Measurements from ENCODE around the gene LRRC39. TPM values are rescaled to one million over a fixed set of nuclear protein-coding genes. Genes with fewer than 3 reads are reported as not detected.

LRRC39 gene
- total RNA-seq (under 1 TPM; 0.53 TPM), polyA plus RNA-seq (not detected)

DNA sequence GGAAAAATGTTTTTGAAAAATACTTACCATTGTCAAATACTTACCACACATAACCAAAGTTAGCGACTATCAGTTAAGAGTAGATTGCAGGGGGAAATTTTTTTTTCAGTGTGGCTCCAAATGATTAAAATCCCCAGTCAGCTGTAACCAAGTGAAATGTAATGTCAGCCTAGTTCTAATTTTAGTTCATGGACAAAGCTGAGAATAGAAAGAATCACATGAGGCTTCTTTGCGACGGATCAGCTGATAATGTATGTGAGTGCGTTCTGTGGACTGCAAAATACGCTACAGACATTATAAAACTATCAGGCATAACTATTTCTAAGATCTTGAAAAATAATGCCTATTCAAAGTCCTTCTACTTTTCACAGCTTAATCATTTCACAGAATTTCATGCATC lies at the start of gene LRRC39:
Gene LRRC39, minus strand, starts transcription at position 166 of the 400 bp plus-strand sequence. CDS start 9,740 bp downstream, outside the sequence.
- Histone ChIP-seq H3K4me3 (ENCODE audit: low read length) (no peak within 1 kb of the TSS), H3K27ac (ENCODE audit: low read depth, low read length) (no peak within 1 kb of the TSS), H3K9me3 (ENCODE audit: low read length) (no peaks in the 10 kb centered on the region), H3K36me3 (ENCODE audit: insufficient read depth, low read length) (no peaks in the 10 kb centered on the region), H3K4me1 (ENCODE audit: insufficient read depth, low read length) (no peaks in the 10 kb centered on the region), H3K27me3 (ENCODE audit: insufficient read depth, low read length, poor library complexity, severe bottlenecking) (no peaks in the 10 kb centered on the region)
- DNase-seq, result no peak
- peaks cover 0 to 1% of the 10 kb centered on the region in 2 donors for H3K27me3 Mint-ChIP-seq
- no peaks in the 10 kb centered on the region for H3K9me3 Mint-ChIP-seq
- no peak within 1 kb of the TSS for H3K4me3 Mint-ChIP-seq
- H3K4me1 Mint-ChIP-seq, result no peaks in the 10 kb centered on the region
- CTCF ChIA-PET, result no interaction called here
- peak within 1 kb of the TSS in 2 of 8 donors; percentile 18 to 73 for H3K27ac Mint-ChIP-seq
- peaks cover 0 to 9% (median 0%) of the 10 kb centered on the region in 3 donors for H3K36me3 Mint-ChIP-seq
- POLR2A ChIA-PET, result no interaction called here

DNA sequence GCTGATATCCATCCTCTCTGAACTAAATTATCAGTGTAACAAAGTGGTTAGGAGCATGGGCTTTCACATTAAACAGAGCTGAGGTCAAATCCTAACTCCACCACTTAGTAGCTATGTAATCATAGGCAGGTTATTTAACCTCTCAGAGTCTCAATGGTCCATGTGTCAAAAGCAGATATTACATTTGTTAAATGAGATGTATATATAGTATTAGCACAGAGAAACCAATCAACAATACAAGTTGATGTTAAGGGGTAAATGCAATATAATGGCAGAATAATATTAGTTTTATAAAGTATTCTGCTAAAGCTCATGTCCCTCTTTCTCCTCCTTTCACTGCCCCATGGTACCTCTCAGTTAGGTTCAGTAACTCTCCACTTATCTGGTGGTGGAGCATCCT lies 44.4 kb upstream of the LRRC39 start:
- Mint-ChIP-seq H3K27ac (peak overlapping the region in 1 of 8 donors; percentile 25), H3K36me3 (peaks cover 12 to 41% (median 14%) of the 10 kb centered on the region in 3 donors), H3K4me1 (peaks cover 5 to 18% (median 15%) of the 10 kb centered on the region in 3 donors), H3K27me3 (no peaks in the 10 kb centered on the region), H3K4me3 (no peak overlapping the region), H3K9me3 (no peaks in the 10 kb centered on the region)
- H3K27me3 ChIP-seq (ENCODE audit: insufficient read depth, low read length, poor library complexity, severe bottlenecking), result no peaks in the 10 kb centered on the region
- no peaks in the 10 kb centered on the region for H3K9me3 ChIP-seq (ENCODE audit: low read length)
- POLR2A ChIA-PET, result no interaction called here
- no peaks in the 10 kb centered on the region for H3K4me1 ChIP-seq (ENCODE audit: insufficient read depth, low read length)
- CTCF ChIA-PET, result interaction anchor here (0.9 to 1.2 kb wide), 3 partner anchors 10 to 15 kb away, joined by 3 read pairs; no protein-coding TSS in a partner anchor
- H3K4me3 ChIP-seq (ENCODE audit: low read length), result no peak overlapping the region
- no peak for DNase-seq
- H3K27ac ChIP-seq (ENCODE audit: low read depth, low read length), result no peak overlapping the region
- no peaks in the 10 kb centered on the region for H3K36me3 ChIP-seq (ENCODE audit: insufficient read depth, low read length)

DNA sequence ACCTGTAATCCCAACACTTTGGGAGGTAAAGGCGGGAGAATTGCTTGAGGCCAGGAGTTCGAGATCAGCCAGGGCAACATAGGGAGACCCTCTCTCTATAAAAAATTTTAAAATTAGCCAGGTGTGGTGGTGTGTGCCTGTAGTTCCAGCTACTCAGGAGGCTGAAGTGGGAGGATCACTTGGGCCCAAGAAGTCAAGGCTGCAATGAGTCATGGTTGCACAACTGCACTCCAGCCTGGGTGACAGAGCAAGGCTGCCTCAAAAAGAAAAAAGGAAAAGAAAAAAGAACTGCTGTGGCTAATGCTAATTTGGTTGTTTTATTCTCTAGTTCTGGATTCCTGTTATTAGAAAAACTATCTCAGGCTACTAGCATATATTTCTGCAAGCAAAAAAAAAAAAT lies 41.8 kb upstream of the LRRC39 start:
- POLR2A ChIA-PET, result no interaction called here
- Histone ChIP-seq H3K4me1 (ENCODE audit: insufficient read depth, low read length) (no peaks in the 10 kb centered on the region), H3K9me3 (ENCODE audit: low read length) (no peaks in the 10 kb centered on the region), H3K36me3 (ENCODE audit: insufficient read depth, low read length) (no peaks in the 10 kb centered on the region), H3K27ac (ENCODE audit: low read depth, low read length) (no peak overlapping the region), H3K27me3 (ENCODE audit: insufficient read depth, low read length, poor library complexity, severe bottlenecking) (no peaks in the 10 kb centered on the region), H3K4me3 (ENCODE audit: low read length) (no peak overlapping the region)
- Mint-ChIP-seq H3K4me1 (peaks cover 5 to 18% (median 15%) of the 10 kb centered on the region in 3 donors), H3K27me3 (no peaks in the 10 kb centered on the region), H3K9me3 (no peaks in the 10 kb centered on the region), H3K4me3 (peak overlapping the region in 1 of 7 donors; percentile 3), H3K27ac (peak overlapping the region in 6 of 8 donors; percentile 40 to 81 (median 64)), H3K36me3 (peaks cover 12 to 49% (median 16%) of the 10 kb centered on the region in 3 donors)
- CTCF ChIA-PET, result no interaction called here
- DNase-seq, result no peak

DNA sequence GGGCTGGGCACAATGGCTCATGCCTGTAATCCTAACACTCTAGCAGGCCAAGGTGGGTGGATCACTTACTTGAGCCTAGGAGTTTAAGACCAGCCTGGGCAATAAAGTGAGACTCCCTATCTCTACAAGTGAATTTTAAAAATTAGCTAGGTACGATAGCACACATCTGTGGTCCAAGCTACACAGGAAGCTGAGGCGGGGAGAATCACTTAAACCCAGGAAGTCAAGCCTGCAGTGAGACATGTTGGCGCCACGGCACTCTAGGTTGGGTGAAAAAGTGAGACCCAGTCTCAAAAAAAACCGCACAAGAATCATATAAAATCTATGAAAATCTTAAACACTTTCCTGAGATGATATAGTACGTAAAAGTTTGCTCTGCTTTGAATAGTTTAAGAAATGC lies 41.4 kb upstream of the LRRC39 start:
- Mint-ChIP-seq H3K27ac (peak overlapping the region in 6 of 8 donors; percentile 40 to 81 (median 64)), H3K9me3 (no peaks in the 10 kb centered on the region), H3K36me3 (peaks cover 12 to 53% (median 18%) of the 10 kb centered on the region in 3 donors), H3K4me3 (peak overlapping the region in 2 of 7 donors; percentile 3 to 28), H3K4me1 (peaks cover 5 to 18% (median 15%) of the 10 kb centered on the region in 3 donors), H3K27me3 (no peaks in the 10 kb centered on the region)
- Histone ChIP-seq H3K36me3 (ENCODE audit: insufficient read depth, low read length) (peaks cover 2% of the 10 kb centered on the region), H3K9me3 (ENCODE audit: low read length) (no peaks in the 10 kb centered on the region), H3K4me1 (ENCODE audit: insufficient read depth, low read length) (no peaks in the 10 kb centered on the region), H3K27ac (ENCODE audit: low read depth, low read length) (no peak overlapping the region), H3K4me3 (ENCODE audit: low read length) (no peak overlapping the region), H3K27me3 (ENCODE audit: insufficient read depth, low read length, poor library complexity, severe bottlenecking) (no peaks in the 10 kb centered on the region)
- POLR2A ChIA-PET, result interaction anchor here (0.8 kb wide), 1 partner anchor 241 kb away, joined by 6 read pairs; no protein-coding TSS in a partner anchor
- no peak for DNase-seq
- CTCF ChIA-PET, result no interaction called here

DNA sequence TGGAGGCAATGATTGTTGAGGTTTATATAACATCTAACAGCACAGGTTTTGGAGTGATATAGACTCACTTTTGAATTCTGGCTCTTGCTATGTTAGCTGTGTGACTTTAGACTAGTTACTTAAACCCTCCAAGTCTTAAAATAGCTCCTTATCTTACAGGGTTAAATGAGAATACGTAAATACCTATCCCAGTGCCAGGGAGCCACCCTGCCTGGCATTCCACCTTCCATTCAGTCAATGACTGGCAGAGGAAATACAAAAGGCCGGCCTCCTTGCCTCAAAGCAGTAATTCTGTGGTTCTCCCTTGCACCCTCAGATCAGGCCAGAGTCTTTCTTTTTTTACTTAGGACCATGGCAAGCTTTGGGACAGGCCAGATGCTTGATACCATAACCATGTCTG lies 39.8 kb upstream of the LRRC39 start:
- H3K27me3 Mint-ChIP-seq, result no peaks in the 10 kb centered on the region
- DNase-seq, result no peak

DNA sequence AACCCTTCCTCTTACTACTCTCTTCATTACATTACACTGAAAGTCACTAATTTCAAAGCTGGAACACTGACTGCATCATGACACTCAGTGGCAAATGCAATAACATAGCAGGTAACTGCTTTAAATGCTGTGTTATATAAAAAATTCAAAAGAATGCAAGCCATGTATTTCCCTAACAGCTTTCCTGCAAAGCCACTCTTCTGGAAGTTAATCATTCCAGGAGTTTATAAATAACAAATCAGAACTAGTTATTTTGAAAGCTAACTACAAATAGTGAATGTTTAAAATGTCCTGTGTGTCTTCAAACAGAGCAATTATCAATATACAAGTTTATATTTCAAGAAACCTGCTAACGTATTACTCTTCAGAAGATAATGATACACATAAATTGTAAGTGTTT lies 37.0 kb upstream of the LRRC39 start:
- Mint-ChIP-seq H3K27me3 (no peaks in the 10 kb centered on the region), H3K4me1 (peaks cover 5 to 9% (median 7%) of the 10 kb centered on the region in 3 donors), H3K36me3 (peaks cover 16 to 75% (median 20%) of the 10 kb centered on the region in 3 donors), H3K27ac (no peak overlapping the region), H3K4me3 (no peak overlapping the region), H3K9me3 (no peaks in the 10 kb centered on the region)
- no peak for DNase-seq
- ChIA-PET CTCF (no interaction called here), POLR2A (no interaction called here)
- H3K27ac ChIP-seq (ENCODE audit: low read depth, low read length), result no peak overlapping the region
- H3K4me1 ChIP-seq (ENCODE audit: insufficient read depth, low read length), result no peaks in the 10 kb centered on the region
- H3K9me3 ChIP-seq (ENCODE audit: low read length), result no peaks in the 10 kb centered on the region
- no peak overlapping the region for H3K4me3 ChIP-seq (ENCODE audit: low read length)
- no peaks in the 10 kb centered on the region for H3K27me3 ChIP-seq (ENCODE audit: insufficient read depth, low read length, poor library complexity, severe bottlenecking)
- H3K36me3 ChIP-seq (ENCODE audit: insufficient read depth, low read length), result peaks cover 16% of the 10 kb centered on the region

More for the DNA sequence above, 39.8 kb upstream of the LRRC39 start:
- Mint-ChIP-seq H3K36me3 (peaks cover 12 to 61% (median 17%) of the 10 kb centered on the region in 3 donors), H3K27ac (peak overlapping the region in 1 of 8 donors; percentile 29), H3K9me3 (no peaks in the 10 kb centered on the region), H3K4me1 (peaks cover 5 to 17% (median 15%) of the 10 kb centered on the region in 3 donors), H3K4me3 (no peak overlapping the region)
- H3K9me3 ChIP-seq (ENCODE audit: low read length), result no peaks in the 10 kb centered on the region
- POLR2A ChIA-PET, result no interaction called here
- CTCF ChIA-PET, result no interaction called here
- no peak overlapping the region for H3K27ac ChIP-seq (ENCODE audit: low read depth, low read length)
- H3K4me3 ChIP-seq (ENCODE audit: low read length), result no peak overlapping the region
- H3K27me3 ChIP-seq (ENCODE audit: insufficient read depth, low read length, poor library complexity, severe bottlenecking), result no peaks in the 10 kb centered on the region
- H3K4me1 ChIP-seq (ENCODE audit: insufficient read depth, low read length), result no peaks in the 10 kb centered on the region
- H3K36me3 ChIP-seq (ENCODE audit: insufficient read depth, low read length), result peaks cover 10% of the 10 kb centered on the region

DNA sequence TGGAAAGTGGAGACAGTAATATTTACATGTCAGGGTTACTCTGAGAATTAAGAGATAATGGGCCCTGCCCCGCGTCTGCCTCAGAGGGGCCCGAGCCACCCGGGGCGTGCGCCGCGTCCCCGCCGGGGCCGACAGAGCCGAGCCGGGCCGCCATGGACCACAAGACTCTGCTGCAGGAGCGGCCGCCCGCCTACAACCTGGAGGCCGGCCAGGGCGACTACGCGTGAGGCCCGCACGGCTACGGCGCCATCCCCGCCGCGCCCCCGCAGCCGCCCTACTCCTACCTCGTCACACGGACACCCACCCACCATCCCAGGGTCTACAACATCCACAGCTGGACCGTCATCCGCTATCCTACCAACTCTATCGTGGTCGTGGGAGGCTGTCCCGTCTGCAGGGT lies 35.1 kb upstream of the LRRC39 start:
- H3K36me3 ChIP-seq (ENCODE audit: insufficient read depth, low read length), result peaks cover 16% of the 10 kb centered on the region
- H3K4me3 Mint-ChIP-seq, result no peak overlapping the region
- H3K4me3 ChIP-seq (ENCODE audit: low read length), result no peak overlapping the region
- no peaks in the 10 kb centered on the region for H3K9me3 Mint-ChIP-seq
- H3K36me3 Mint-ChIP-seq, result peaks cover 9 to 75% (median 22%) of the 10 kb centered on the region in 3 donors
- H3K27ac ChIP-seq (ENCODE audit: low read depth, low read length), result no peak overlapping the region
- ChIA-PET CTCF (interaction anchor here (1.7 kb wide), 1 partner anchor 13 kb away, joined by 4 read pairs; no protein-coding TSS in a partner anchor), POLR2A (no interaction called here)
- no peaks in the 10 kb centered on the region for H3K27me3 Mint-ChIP-seq
- no peaks in the 10 kb centered on the region for H3K9me3 ChIP-seq (ENCODE audit: low read length)
- H3K27me3 ChIP-seq (ENCODE audit: insufficient read depth, low read length, poor library complexity, severe bottlenecking), result no peaks in the 10 kb centered on the region
- DNase-seq, result no peak
- H3K4me1 Mint-ChIP-seq, result no peaks in the 10 kb centered on the region
- H3K4me1 ChIP-seq (ENCODE audit: insufficient read depth, low read length), result no peaks in the 10 kb centered on the region
- no peak overlapping the region for H3K27ac Mint-ChIP-seq

DNA sequence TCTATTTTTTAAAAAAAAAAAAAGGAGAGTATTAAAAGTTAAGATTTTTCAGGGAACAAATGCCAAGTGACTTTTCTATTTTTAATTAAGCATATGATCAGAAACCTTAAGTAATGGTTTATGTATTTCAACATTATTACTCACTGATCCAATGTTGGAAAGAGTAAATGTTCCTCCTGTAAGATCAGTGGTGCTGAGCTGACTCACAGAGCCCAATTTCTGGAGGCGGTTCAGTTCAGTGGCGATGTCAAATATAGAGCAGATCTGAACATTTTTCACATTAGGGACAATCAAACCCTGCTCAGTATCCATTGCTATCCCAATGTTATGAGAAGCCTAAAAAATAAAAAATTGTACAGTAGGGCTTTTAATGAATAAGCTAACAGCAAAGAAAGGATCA lies 28.2 kb upstream of the LRRC39 start:
- CTCF ChIA-PET, result no interaction called here

More for the DNA sequence above, 28.2 kb upstream of the LRRC39 start:
- Mint-ChIP-seq H3K36me3 (peaks cover 40 to 82% (median 45%) of the 10 kb centered on the region in 3 donors), H3K27me3 (no peaks in the 10 kb centered on the region), H3K9me3 (peaks cover 0 to 11% (median 8%) of the 10 kb centered on the region in 5 donors), H3K4me3 (no peak overlapping the region), H3K27ac (no peak overlapping the region), H3K4me1 (peaks cover 0 to 6% (median 2%) of the 10 kb centered on the region in 3 donors)
- Histone ChIP-seq H3K4me1 (ENCODE audit: insufficient read depth, low read length) (no peaks in the 10 kb centered on the region), H3K9me3 (ENCODE audit: low read length) (no peaks in the 10 kb centered on the region), H3K4me3 (ENCODE audit: low read length) (no peak overlapping the region), H3K36me3 (ENCODE audit: insufficient read depth, low read length) (peaks cover 5% of the 10 kb centered on the region), H3K27me3 (ENCODE audit: insufficient read depth, low read length, poor library complexity, severe bottlenecking) (no peaks in the 10 kb centered on the region), H3K27ac (ENCODE audit: low read depth, low read length) (no peak overlapping the region)
- POLR2A ChIA-PET, result no interaction called here
- no peak for DNase-seq

Data from CD8-positive, alpha-beta memory T cell (primary cell).